GM18505 (cell line): ENCODE data around the gene RAB3IL1.
"Not testable (repeated sequence)": the region's sequence is repeated elsewhere in the genome, so short reads cannot be mapped to it uniquely, and the experiment has no call there.

Experiments
- ATAC-seq: cut with Tn5 transposase; IDR thresholded peaks from one replicate; pipeline ENCODE4 v1.9.1; 2021; ENCODE audit not compliant: unreplicated experiment
- POLR2A ChIP-seq: IDR thresholded peaks from 4 replicates; pipeline ENCODE4 v1.6.1; 2011; ENCODE audit warnings: borderline replicate concordance; ENCODE audit not compliant: insufficient read depth, insufficient read length; ENCODE audit errors: extremely low read depth

RAB3IL1 gene

GRCh38 chr11:61887839-61888494 lies 29.4 kb downstream of the RAB3IL1 start:
- no peak for ATAC-seq

GRCh38 chr11:61886643-61887042 lies 30.7 kb downstream of the RAB3IL1 start:
- no peak for TF ChIP-seq POLR2A
- ATAC-seq: no peak

More at GRCh38 chr11:61887839-61888494, 29.4 kb downstream of the RAB3IL1 start:
- no peak for TF ChIP-seq POLR2A

- TF ChIP-seq POLR2A: no peak
- ATAC-seq: no peak
These were observed 31.4 kb downstream of the RAB3IL1 start for GRCh38 chr11:61885784-61886580.

- no peak for ATAC-seq
- no peak for TF ChIP-seq POLR2A
These were observed 32.1 kb downstream of the RAB3IL1 start for GRCh38 chr11:61885166-61885778.

- TF ChIP-seq POLR2A: no peak
- no peak for ATAC-seq
These were observed 33.4 kb downstream of the RAB3IL1 start for GRCh38 chr11:61883947-61884346.

GRCh38 chr11:61883327-61883726 lies 34.0 kb downstream of the RAB3IL1 start:
- no peak for TF ChIP-seq POLR2A
- no peak for ATAC-seq

- no peak for ATAC-seq
These were observed 34.5 kb downstream of the RAB3IL1 start for GRCh38 chr11:61882879-61883278.

GRCh38 chr11:61882267-61882666 lies 35.1 kb downstream of the RAB3IL1 start:
- not testable (repeated sequence) for ATAC-seq

More at GRCh38 chr11:61882879-61883278, 34.5 kb downstream of the RAB3IL1 start:
- TF ChIP-seq POLR2A: no peak

GRCh38 chr11:61881397-61881796 lies 36.0 kb downstream of the RAB3IL1 start:
- no peak for ATAC-seq
- no peak for TF ChIP-seq POLR2A

- TF ChIP-seq POLR2A: no peak
- ATAC-seq: no peak
These were observed 36.9 kb downstream of the RAB3IL1 start for GRCh38 chr11:61880454-61880853.

GRCh38 chr11:61880031-61880430 lies 37.3 kb downstream of the RAB3IL1 start:
- ATAC-seq: no peak
- no peak for TF ChIP-seq POLR2A

GRCh38 chr11:61879152-61879551 lies 38.2 kb downstream of the RAB3IL1 start:
- no peak for TF ChIP-seq POLR2A
- no peak for ATAC-seq

- TF ChIP-seq POLR2A: no peak
These were observed 41.7 kb downstream of the RAB3IL1 start for GRCh38 chr11:61875698-61876097.

GRCh38 chr11:61874853-61875252 lies 42.5 kb downstream of the RAB3IL1 start:
- no peak for ATAC-seq
- no peak for TF ChIP-seq POLR2A

More at GRCh38 chr11:61875698-61876097, 41.7 kb downstream of the RAB3IL1 start:
- ATAC-seq: no peak
